ENCODE data around the gene HMGCR. TPM values are rescaled to one million over a fixed set of nuclear protein-coding genes. Genes with fewer than 3 reads are reported as not detected.
"Not testable (repeated sequence)": the region's sequence is repeated elsewhere in the genome, so short reads cannot be mapped to it uniquely, and the experiment has no call there.

Gene HMGCR
- total RNA-seq (ENCODE audit: unreplicated experiment), result 362 TPM
- long read RNA-seq, full-length matches to known transcripts, result 28 of 52 reads
- long read RNA-seq, partial matches to known transcripts, result 13 of 52 reads
- long read RNA-seq, other reads (novel, unspliced or antisense), result 11 of 52 reads

DNA sequence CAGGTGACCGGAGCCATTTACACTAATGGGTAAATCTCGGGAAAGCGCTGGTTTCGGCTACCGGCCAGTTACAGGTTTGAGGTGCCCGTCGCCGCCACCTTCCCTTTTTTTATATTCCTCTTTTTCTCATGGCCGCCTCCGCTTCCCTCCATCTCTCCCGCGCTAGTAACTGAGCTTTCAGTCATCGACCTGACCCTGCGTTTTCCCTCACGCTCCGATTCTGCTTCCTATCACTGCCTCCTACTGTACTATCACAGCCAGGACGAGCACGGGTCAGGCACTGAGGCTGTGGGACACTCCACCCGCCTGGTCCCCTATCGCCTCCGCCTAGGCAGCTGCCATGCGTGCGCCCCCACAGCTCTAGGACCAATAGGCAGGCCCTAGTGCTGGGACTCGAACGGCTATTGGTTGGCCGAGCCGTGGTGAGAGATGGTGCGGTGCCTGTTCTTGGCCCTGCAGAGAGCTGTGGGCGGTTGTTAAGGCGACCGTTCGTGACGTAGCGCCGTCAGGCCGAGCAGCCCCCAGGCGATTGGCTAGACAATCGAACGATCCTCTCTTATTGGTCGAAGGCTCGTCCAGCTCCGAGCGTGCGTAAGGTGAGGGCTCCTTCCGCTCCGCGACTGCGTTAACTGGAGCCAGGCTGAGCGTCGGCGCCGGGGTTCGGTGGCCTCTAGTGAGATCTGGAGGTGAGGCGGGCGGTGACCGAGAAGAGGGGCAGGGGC lies at the start of gene HMGCR:
Gene HMGCR, plus strand, starts transcription at position 606 of the 722 bp plus-strand sequence. CDS start 5,386 bp downstream, outside the sequence.
- peaks cover 14% of the 10 kb centered on the region for H3K4me1 Mint-ChIP-seq (ENCODE audit: low read depth, unreplicated experiment)
- peaks cover 11% of the 10 kb centered on the region for H3K27me3 Mint-ChIP-seq (ENCODE audit: unreplicated experiment)
- H3K4me3 Mint-ChIP-seq (ENCODE audit: unreplicated experiment), result no peak within 1 kb of the TSS
- TF ChIP-seq, protein P1, sequence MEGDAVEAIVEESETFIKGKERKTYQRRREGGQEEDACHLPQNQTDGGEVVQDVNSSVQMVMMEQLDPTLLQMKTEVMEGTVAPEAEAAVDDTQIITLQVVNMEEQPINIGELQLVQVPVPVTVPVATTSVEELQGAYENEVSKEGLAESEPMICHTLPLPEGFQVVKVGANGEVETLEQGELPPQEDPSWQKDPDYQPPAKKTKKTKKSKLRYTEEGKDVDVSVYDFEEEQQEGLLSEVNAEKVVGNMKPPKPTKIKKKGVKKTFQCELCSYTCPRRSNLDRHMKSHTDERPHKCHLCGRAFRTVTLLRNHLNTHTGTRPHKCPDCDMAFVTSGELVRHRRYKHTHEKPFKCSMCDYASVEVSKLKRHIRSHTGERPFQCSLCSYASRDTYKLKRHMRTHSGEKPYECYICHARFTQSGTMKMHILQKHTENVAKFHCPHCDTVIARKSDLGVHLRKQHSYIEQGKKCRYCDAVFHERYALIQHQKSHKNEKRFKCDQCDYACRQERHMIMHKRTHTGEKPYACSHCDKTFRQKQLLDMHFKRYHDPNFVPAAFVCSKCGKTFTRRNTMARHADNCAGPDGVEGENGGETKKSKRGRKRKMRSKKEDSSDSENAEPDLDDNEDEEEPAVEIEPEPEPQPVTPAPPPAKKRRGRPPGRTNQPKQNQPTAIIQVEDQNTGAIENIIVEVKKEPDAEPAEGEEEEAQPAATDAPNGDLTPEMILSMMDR (IDR thresholded peaks at IDR 0.05; ENCODE audit: partially characterized antibody, unreplicated experiment), result peak; percentile 11
- no peaks in the 10 kb centered on the region for H3K36me3 Mint-ChIP-seq (ENCODE audit: unreplicated experiment)
- no peak within 1 kb of the TSS for H3K27ac Mint-ChIP-seq (ENCODE audit: unreplicated experiment)
- H3K9me3 Mint-ChIP-seq (ENCODE audit: unreplicated experiment), result peaks cover 3% of the 10 kb centered on the region
- DNase-seq, result peak; percentile 97

GRCh38 chr5:75291844-75292243 lies 45.2 kb upstream of the HMGCR start:
- not testable (repeated sequence) for H3K36me3 Mint-ChIP-seq (ENCODE audit: unreplicated experiment)

GRCh38 chr5:75300084-75300483 lies 36.9 kb upstream of the HMGCR start:
- H3K4me1 Mint-ChIP-seq (ENCODE audit: low read depth, unreplicated experiment), result no peaks in the 10 kb centered on the region
- TF ChIP-seq, protein P1 (IDR thresholded peaks at IDR 0.05; ENCODE audit: partially characterized antibody, unreplicated experiment), result no peak
- H3K27ac Mint-ChIP-seq (ENCODE audit: unreplicated experiment), result no peak overlapping the region
- no peak overlapping the region for H3K4me3 Mint-ChIP-seq (ENCODE audit: unreplicated experiment)
- no peaks in the 10 kb centered on the region for H3K36me3 Mint-ChIP-seq (ENCODE audit: unreplicated experiment)
- H3K9me3 Mint-ChIP-seq (ENCODE audit: unreplicated experiment), result no peaks in the 10 kb centered on the region
- no peak for DNase-seq
- peaks cover 1% of the 10 kb centered on the region for H3K27me3 Mint-ChIP-seq (ENCODE audit: unreplicated experiment)

More at GRCh38 chr5:75291844-75292243, 45.2 kb upstream of the HMGCR start:
- not testable (repeated sequence) for DNase-seq; H3K4me3 Mint-ChIP-seq (ENCODE audit: unreplicated experiment); H3K4me1 Mint-ChIP-seq (ENCODE audit: low read depth, unreplicated experiment); H3K9me3 Mint-ChIP-seq (ENCODE audit: unreplicated experiment); H3K27me3 Mint-ChIP-seq (ENCODE audit: unreplicated experiment); H3K27ac Mint-ChIP-seq (ENCODE audit: unreplicated experiment)

DNA sequence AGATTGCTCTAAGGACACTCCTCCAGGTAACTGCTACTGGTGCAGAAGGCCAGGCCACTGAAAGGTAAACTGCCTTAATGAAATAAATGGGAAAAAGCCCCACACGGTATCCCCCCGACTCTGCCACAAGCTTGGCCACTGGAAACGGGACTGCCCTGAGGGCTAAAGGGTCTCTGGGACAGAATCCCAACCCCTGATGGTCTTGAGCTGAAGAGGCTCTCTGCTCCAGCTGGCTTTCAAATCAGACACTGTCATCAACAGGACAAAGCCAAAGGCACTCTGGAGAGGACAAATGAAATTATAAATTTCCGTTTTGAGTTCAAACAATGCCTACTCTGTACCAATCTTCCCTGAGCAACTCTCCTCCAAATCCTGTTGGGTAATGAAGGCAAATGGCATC lies 33.6 kb upstream of the HMGCR start:
- H3K4me3 Mint-ChIP-seq (ENCODE audit: unreplicated experiment), result no peak overlapping the region
- TF ChIP-seq, protein P1 (IDR thresholded peaks at IDR 0.05; ENCODE audit: partially characterized antibody, unreplicated experiment), result no peak
- H3K36me3 Mint-ChIP-seq (ENCODE audit: unreplicated experiment), result no peaks in the 10 kb centered on the region

DNA sequence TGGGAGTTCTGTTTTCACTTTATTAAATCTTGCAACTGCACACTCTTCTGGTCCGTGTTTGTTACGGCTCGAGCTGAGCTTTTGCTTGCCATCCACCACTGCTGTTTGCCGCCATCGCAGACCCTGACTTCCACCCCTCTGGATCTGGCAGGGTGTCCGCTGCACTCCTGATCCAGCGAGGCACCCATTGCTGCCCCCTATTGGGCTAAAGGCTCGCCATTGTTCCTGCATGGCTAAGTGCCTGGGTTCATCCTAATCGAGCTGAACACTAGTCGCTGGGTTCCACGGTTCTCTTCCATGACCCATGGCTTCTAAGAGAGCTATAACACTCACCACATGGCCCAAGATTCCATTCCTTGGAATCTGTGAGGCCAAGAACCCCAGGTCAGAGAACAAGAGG lies 32.5 kb upstream of the HMGCR start:
- not testable (repeated sequence) for H3K9me3 Mint-ChIP-seq (ENCODE audit: unreplicated experiment); H3K36me3 Mint-ChIP-seq (ENCODE audit: unreplicated experiment); H3K27me3 Mint-ChIP-seq (ENCODE audit: unreplicated experiment); DNase-seq; H3K27ac Mint-ChIP-seq (ENCODE audit: unreplicated experiment); H3K4me1 Mint-ChIP-seq (ENCODE audit: low read depth, unreplicated experiment); H3K4me3 Mint-ChIP-seq (ENCODE audit: unreplicated experiment)

More for the DNA sequence above, 33.6 kb upstream of the HMGCR start:
- DNase-seq, result no peak
- Mint-ChIP-seq H3K4me1 (ENCODE audit: low read depth, unreplicated experiment) (no peaks in the 10 kb centered on the region), H3K27ac (ENCODE audit: unreplicated experiment) (no peak overlapping the region), H3K27me3 (ENCODE audit: unreplicated experiment) (peaks cover 1% of the 10 kb centered on the region), H3K9me3 (ENCODE audit: unreplicated experiment) (peaks cover 4% of the 10 kb centered on the region)

DNA sequence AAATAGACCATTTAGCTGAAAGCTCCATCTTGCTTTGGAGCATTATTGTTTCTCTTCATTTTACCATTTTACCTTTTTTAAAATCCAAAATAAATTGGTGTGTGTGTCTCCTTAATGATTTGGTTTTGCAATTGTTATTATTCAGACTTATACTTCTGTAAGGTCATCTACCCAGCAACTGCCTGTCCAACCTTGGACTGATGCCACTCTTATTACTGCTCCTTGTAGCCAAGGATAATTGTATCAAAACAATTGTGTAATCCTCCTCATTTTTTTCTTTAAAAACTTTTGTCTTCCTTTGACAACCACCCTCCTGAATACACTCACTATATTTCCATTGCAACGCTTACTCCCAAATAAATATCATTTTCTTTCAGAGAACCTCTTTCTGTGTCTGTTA lies 30.3 kb upstream of the HMGCR start:
- H3K4me3 Mint-ChIP-seq (ENCODE audit: unreplicated experiment), result no peak overlapping the region
- TF ChIP-seq, protein P1 (IDR thresholded peaks at IDR 0.05; ENCODE audit: partially characterized antibody, unreplicated experiment), result no peak
- H3K4me1 Mint-ChIP-seq (ENCODE audit: low read depth, unreplicated experiment), result no peaks in the 10 kb centered on the region

More for the DNA sequence above, 30.3 kb upstream of the HMGCR start:
- Mint-ChIP-seq H3K27me3 (ENCODE audit: unreplicated experiment) (no peaks in the 10 kb centered on the region), H3K27ac (ENCODE audit: unreplicated experiment) (no peak overlapping the region), H3K36me3 (ENCODE audit: unreplicated experiment) (no peaks in the 10 kb centered on the region), H3K9me3 (ENCODE audit: unreplicated experiment) (peaks cover 4% of the 10 kb centered on the region)
- DNase-seq, result no peak

Measured in glutamatergic neuron (in vitro differentiated cells).